Measurements from ENCODE around the gene GATAD2B.

The GATAD2B gene

GRCh38 chr1:153951183-153951582, 28.4 kb upstream of the GATAD2B start:
- DNase-seq (ENCODE audit: low read depth): no peak

DNA sequence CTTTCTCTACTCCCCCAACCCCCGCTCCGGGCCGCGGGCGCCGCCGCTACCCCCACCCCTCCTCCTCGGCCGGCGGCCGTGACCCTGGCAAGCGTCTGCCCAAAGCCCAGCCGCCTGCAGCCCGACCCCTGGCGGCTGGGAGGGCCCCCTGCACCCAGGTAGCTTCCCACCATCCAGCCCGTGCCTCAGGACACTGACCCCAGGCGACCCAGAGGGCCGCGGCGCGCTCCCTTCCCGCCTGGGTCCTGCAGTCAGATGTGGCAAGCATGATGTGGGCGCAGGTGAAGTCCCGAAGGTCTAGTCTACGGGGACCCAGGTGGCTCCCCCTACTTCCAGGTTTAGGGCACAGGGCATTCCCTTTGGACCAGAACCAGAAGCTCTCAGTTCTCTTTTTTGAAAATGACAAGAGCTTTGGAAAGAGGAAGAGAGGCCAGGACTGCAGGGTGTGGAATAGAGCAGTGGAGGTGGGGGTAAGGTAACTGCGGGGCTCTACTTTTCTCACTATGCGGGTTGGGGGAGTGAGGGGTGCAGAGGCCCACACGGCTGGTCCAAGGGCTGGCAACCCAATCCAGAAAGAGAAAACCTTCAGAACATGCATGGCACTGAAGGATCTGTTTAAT, 24.0 kb upstream of the GATAD2B start, which contains the start of gene DENND4B:
Gene DENND4B (minus strand): TSS at position 97 of the 620 bp plus-strand sequence. CDS start 2,344 bp downstream, outside the sequence.
- peak; percentile 61 for DNase-seq (ENCODE audit: low read depth)

DNA sequence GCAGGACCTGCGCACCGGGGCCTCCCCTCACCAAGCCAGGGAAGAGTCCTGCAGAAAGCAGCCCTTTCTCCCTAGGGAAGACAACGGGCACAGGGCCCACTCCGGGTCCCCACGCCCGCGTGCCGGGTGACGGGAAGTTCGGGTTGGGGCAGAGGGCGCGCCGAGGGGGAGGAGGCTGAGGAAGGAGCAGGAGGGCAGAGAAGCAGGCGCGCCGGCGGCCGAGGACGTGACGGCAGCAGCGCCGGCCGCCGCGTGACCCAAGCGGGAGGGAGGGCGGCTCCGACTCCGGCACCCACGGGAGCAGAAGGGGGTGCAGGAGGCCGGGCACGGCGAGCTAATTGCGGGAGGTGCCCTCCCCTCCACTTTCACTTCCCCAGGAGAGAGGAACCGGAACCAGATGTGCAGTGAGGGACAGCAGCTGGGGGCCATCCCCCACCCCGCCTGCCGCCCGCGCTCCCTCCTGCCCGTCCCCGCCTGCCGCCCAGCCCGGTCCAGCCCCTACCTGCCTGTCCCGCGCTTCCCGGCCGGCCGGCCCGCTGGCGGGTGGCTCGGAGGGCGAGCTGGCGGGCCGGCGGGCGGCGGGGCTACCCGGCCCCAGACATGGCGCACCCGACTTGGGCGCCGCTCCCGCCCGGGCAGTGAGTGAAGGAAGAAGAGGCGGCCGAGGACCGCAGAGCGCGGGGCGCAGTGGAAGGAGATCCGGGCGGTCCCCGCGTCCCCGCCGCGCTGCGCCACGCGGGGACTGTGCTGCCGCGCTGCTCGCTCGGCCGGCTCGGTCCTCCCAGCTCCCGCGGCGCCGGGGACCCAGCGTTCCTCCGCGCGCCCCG, 23.2 kb upstream of the GATAD2B start:
- peak; percentile 63 for DNase-seq (ENCODE audit: low read depth)

DNA sequence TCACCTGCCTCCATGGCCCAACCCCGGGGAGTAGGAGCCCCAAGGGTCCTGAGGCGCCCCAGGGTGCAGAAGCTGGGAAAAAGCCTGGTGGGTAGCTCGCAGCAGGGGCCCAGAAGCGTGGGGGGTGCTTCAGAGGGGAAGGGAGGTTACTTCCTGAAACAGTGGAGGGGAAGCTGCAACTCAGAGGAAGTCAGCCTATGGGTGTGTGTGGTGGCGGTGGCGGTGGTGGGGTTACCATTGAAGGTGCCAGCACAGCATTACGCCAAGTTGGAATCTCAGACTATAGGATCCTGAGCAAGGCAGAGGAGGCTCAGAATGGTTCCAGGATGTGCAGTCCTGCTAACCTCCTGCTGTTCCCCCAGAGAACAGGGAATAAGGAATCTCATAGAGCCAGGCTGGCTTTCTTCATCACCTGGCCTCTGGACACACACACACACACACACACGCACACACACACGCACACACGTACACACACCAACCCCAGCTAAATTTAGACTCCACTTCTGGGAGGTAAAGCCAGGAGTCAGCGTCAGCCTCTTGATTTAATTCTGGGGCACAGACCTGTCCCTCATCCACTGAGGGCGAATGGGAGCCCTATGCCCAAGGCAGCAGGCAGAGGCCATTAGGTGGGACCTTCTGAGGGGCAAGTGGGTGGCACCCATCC, 22.5 kb upstream of the GATAD2B start:
- peak; percentile 64 for DNase-seq (ENCODE audit: low read depth)

DNA sequence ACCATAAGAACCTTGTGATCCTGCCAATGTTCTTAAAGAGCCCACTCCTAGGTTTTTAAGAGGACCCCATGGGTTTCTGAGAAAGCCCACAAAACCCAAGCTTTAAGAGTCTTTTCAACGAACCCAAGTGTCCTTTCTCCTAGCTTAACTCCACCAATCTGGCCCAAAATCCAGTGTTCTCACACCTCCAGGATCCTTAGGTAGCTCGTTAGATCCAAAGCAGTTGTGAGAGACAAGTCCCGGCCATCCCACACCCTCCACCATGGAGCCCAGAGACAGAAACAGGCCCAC, 22.0 kb upstream of the GATAD2B start:
- DNase-seq (ENCODE audit: low read depth): no peak

DNA sequence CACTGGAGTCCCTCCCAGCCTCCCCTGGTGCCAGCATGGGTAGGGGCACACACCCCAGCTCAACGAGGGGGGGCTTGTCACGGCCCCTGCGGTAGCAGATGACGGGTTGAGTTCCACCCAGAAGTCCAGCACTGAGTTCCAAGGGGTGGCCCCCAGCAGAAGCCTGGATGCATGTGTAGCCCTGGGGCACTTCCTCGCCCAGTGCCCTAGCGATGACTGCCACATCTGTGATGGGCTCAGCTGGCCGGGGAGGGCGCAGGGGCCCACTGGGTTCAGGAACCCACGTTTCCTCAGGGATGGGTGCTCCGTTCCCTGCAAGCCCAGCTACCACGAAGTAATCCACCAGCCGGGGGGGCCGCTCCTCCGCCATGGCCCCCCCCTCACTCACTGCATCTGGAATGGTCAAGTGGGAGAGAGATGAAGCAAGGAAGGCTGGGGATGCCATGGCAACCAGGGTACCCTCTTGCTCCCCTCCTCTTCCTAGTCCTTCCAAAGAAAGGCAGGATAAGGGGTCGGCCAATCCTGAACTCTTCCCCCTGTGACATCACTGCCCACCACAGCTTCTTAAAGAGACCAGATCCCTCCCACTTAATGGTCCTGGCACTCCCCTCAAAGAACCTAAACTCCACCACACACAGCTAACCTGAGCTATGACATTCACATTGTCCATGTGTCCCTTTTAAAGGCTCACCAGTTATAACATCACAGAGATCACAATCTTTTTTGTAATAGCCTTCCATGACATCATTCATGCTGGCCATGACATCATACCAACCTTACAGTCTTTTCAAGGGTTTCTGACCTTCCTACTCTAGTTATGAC, 21.4 kb upstream of the GATAD2B start:
- DNase-seq (ENCODE audit: low read depth): no peak

DNA sequence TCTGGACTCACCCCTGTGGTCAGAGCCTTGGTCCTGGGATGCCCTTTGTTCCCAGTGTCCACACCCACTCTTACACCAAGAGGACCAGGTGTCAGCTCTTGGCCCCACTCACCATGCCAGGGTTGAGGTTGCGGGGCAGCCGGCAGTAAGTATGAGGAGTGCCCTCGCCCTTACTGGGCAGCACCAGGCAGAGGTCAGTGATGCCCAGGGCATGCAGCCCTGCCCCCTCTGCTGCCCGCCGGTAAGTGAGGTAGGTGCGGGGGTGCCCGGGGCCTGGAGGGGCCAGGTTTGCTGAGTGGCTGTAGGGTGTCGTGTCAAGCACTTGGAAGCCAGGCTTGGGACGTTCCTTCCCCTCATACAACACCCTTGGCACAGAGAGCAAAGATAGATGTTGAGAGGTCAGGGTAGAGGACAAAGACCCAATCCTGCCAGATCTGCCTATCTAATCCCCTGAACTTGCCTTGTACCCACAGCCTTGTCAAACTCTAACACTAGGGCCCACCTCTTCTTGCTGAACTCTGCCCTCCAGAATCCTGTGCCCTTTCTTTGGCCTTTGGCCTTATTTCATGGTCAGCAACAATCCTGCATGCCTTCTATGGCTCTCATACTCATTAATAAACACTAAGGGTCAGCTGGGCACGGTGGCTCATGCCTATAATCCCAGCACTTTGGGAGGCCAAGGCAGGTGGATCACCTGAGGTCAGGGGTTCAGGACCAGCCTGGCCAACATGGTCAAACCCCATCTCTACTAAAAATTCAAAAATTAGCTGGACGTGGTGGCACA, 20.2 kb upstream of the GATAD2B start:
- no peak for DNase-seq (ENCODE audit: low read depth)

- no peak for DNase-seq (ENCODE audit: low read depth)
These were observed 19.3 kb upstream of the GATAD2B start for GRCh38 chr1:153941826-153942725.

GRCh38 chr1:153940756-153941155, 18.0 kb upstream of the GATAD2B start:
- no peak for DNase-seq (ENCODE audit: low read depth)

GRCh38 chr1:153939476-153939875, 16.7 kb upstream of the GATAD2B start:
- no peak for DNase-seq (ENCODE audit: low read depth)

DNA sequence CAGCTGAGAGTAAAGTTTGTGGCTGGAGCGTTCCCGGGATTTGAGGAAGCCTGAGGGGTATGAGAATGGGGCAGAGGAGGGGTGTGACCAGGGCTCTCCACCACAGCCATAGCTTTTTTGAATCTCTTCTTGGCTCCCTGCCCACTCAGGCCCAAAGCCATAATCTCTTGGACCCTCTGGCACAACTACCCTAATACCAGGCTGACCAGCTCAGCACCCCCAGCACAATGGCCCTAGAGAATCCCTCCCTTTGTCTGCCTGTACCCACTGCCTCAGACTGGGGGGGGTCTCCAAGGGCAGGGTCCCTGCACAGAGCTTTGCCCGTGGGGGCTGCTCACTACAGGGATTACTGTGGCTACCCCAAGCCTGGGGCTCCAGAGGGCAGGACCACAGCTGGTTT, 16.2 kb upstream of the GATAD2B start:
- no peak for DNase-seq (ENCODE audit: low read depth)

GRCh38 chr1:153937331-153937730, 14.6 kb upstream of the GATAD2B start:
- DNase-seq (ENCODE audit: low read depth): no peak

- DNase-seq (ENCODE audit: low read depth): no peak
These were observed 13.4 kb upstream of the GATAD2B start for GRCh38 chr1:153936011-153936802.

DNA sequence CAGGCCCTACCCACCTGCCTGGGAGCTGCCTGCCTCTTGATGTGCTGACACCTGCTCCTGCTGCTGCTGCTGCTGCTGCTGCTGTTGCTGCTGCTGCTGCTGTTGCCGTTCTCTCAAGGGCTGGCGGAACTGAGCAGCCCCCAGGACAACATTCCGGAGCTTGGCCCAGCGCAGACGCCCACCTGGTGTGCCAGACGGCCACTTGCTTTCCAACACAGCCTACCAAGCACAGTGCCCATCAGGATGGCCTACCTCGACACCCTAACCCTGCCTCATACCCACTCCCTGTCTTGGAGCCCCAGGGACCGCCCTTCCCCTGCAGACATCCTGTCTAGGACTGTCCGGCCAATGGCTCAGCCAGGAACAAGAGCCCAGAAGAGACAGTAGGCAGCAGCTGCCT, 12.0 kb upstream of the GATAD2B start:
- DNase-seq (ENCODE audit: low read depth): no peak

DNA sequence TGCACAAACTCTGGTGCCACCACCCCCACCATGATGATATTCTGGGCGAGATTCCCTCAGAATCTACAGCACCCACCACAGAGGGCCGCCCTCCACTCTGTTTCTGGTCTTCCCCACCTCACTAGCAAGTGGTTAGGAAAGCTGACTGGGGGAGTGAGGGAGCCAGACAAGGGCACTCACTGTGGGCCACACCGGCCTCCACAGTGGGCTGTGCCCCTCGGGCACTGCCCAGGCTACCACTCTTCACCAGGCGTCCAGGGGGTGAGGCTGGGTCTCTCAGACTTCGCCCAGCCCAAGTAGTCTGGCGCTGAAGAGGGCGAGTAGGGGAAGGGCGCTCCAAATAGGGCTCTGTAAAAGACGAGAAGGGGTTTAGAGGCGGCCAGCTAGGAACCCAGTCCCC, 11.2 kb upstream of the GATAD2B start:
- no peak for DNase-seq (ENCODE audit: low read depth)

DNA sequence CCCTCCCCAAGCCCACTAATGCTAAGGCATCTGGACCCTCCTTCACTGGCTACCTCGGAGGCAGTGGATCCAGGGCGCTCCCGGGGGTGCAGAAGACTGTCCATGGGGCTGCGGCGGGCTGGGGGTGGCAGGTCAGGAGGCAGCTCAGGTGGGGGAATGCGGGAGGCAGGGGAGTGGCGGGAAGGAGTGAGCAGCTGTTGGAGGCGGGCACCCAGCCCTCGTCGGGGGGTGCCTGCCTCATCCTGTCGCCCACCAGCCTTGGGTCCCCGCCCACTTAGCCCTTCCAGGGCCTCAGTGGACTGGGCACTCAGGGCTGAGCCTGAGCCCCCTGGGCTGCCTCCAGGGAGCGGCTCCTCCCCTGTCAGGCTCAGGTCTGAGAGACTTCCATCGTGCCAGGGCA, 10.7 kb upstream of the GATAD2B start:
- no peak for DNase-seq (ENCODE audit: low read depth)

DNA sequence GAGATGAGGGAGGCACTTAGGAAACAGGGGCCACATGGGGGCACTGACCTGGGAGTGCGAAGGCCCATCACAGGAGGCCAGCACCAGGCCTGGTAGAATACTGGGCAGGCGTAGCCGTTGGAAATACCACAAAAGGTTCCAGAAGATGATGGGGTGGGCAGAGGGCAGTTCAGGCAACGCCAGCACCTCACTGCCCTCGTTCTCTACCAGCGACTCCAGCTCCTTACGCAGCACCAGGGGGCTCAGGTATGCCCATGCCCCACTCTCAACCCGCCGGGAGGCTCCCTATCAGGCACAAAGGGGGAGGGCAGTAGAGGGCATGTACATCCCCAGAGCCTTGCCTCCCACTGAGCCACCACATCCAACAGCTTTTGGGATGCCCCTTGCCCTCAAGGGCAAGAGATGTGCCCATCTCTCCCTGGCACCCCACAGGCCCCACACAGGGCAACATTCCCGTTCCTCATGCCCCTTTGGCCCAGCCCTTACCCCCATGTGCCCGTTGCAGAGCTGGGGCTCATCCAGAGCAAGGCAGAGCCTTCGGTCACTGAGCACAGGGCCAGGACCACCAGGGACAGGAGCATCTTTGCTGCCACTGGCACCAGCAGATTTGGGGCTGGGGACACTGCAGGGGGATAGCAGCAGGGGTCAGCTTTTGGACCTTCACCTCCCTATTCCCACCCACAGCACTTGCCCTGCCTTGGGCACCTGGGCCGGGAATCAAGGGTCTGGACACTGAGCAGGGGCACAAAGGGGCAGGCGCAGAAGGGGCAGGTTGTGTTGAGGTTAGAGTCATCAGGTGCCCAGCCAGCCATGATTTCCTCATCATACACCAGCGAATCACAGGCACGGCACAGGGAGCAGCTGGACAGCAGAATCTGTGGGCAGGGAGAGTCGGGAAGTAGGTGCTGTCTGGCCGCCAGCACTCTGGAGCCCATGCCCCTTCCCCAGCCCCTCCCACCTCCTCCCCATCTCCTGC, 9.7 kb upstream of the GATAD2B start:
- no peak for DNase-seq (ENCODE audit: low read depth)

Measured in activated T-cell treated with anti-CD3 and anti-CD28 coated beads for 1 hour (primary cell).